Liver (tissue), 9 donors: ENCODE measurements around the gene CRMP1. TPM values are rescaled to one million over a fixed set of nuclear protein-coding genes. Genes with fewer than 3 reads are reported as not detected.

Source experiments
- DNase-seq: peaks from one replicate; pipeline ENCODE4 v3.0.0-alpha.2; 2017; ENCODE audit warnings: low spot score
- H3K27ac ChIP-seq, 2 donors: one replicate each; pipeline ENCODE4 v1.7.0; 2013; ENCODE audit warnings: inconsistent platforms in 2 of 2, low read length in 2 of 2, control low read depth in 1 of 2, low read depth in 1 of 2, mild to moderate bottlenecking in 1 of 2
- H3K27me3 ChIP-seq, 4 donors: one replicate each; pipeline versions ENCODE4 v1.6.1 to v1.7.0; 2013; ENCODE audit warnings: low read length in 3 of 4, inconsistent platforms in 1 of 4, mild to moderate bottlenecking in 1 of 4, moderate library complexity in 1 of 4; ENCODE audit not compliant: control insufficient read depth in 4 of 4, insufficient read depth in 4 of 4
- H3K36me3 ChIP-seq, 4 donors: one replicate each; pipeline versions ENCODE4 v1.6.1 to v1.7.0; 2013; ENCODE audit warnings: low read length in 3 of 4, mild to moderate bottlenecking in 3 of 4, low read depth in 1 of 4, moderate library complexity in 1 of 4; ENCODE audit not compliant: control insufficient read depth in 4 of 4, insufficient read depth in 3 of 4
- H3K4me1 ChIP-seq, 4 donors: one replicate each; pipeline versions ENCODE4 v1.6.1 to v1.7.0; 2013; ENCODE audit warnings: low read length in 3 of 4, mild to moderate bottlenecking in 3 of 4, moderate library complexity in 1 of 4; ENCODE audit not compliant: control insufficient read depth in 4 of 4, insufficient read depth in 4 of 4
- H3K4me3 ChIP-seq, 3 donors: one replicate each; pipeline versions ENCODE4 v1.6.1 to v1.7.0; 2013; ENCODE audit warnings: low read length in 3 of 3, control low read depth in 1 of 3, low read depth in 1 of 3, mild to moderate bottlenecking in 1 of 3
- H3K9ac ChIP-seq, 2 donors: one replicate each; pipeline ENCODE4 v1.7.0; 2013; ENCODE audit warnings: low read length in 2 of 2, mild to moderate bottlenecking in 2 of 2, moderate library complexity in 2 of 2, control low read depth in 1 of 2, low read depth in 1 of 2
- H3K9me3 ChIP-seq, 4 donors: one replicate each; pipeline versions ENCODE4 v1.6.1 to v1.7.0; 2013; ENCODE audit warnings: low read length in 3 of 4; ENCODE audit not compliant: control insufficient read depth in 4 of 4
- CTCF ChIP-seq: fragments of 150-350 bp; IDR thresholded peaks from 2 replicates; pipeline ENCODE4 v1.5.1; 2017; ENCODE audit warnings: improper control_type of control experiment, low read depth, low read length; ENCODE audit not compliant: missing input control
- EGR1 ChIP-seq, 2 donors: IDR thresholded peaks; 2 replicates each; pipeline ENCODE4 v1.6.1; 2016 to 2018; ENCODE audit warnings: antibody characterized with exemption in 2 of 2, low read depth in 2 of 2
- FOXA1 ChIP-seq: IDR thresholded peaks from 2 replicates; pipeline ENCODE4 v1.6.1; 2016; ENCODE audit warnings: antibody characterized with exemption
- FOXA2 ChIP-seq: IDR thresholded peaks from 2 replicates; pipeline ENCODE4 v1.6.1; 2016; ENCODE audit warnings: antibody characterized with exemption
- GABPA ChIP-seq, 2 donors: IDR thresholded peaks in 1 of 2; conservative IDR thresholded peaks in 1 of 2; 2 replicates each; pipeline ENCODE4 v1.6.1; 2016; ENCODE audit warnings: antibody characterized with exemption in 2 of 2, mild to moderate bottlenecking in 1 of 2, moderate library complexity in 1 of 2
- HNF4A ChIP-seq, 2 donors: conservative IDR thresholded peaks; 2 replicates each; pipeline ENCODE4 v1.6.1; 2016; ENCODE audit warnings: antibody characterized with exemption in 2 of 2, mild to moderate bottlenecking in 2 of 2
- HNF4G ChIP-seq: IDR thresholded peaks from 2 replicates; pipeline ENCODE4 v1.6.1; 2016; ENCODE audit warnings: antibody characterized with exemption
- JUND ChIP-seq, 2 donors: IDR thresholded peaks; 2 replicates each; pipeline ENCODE4 v1.6.1; 2016; ENCODE audit warnings: antibody characterized with exemption in 2 of 2
- MAX ChIP-seq: IDR thresholded peaks from 2 replicates; pipeline ENCODE4 v1.6.1; 2016; ENCODE audit warnings: antibody characterized with exemption
- NR2F2 ChIP-seq: IDR thresholded peaks from 2 replicates; pipeline ENCODE4 v1.6.1; 2016; ENCODE audit warnings: antibody characterized with exemption
- RAD21 ChIP-seq, 2 donors: IDR thresholded peaks; 2 replicates each; pipeline ENCODE4 v1.6.1; 2016; ENCODE audit warnings: antibody characterized with exemption in 2 of 2, mild to moderate bottlenecking in 2 of 2
- RXRA ChIP-seq, 2 donors: IDR thresholded peaks; 2 replicates each; pipeline ENCODE4 v1.6.1; 2017 to 2018; ENCODE audit warnings: antibody characterized with exemption in 2 of 2, mild to moderate bottlenecking in 1 of 2
- SP1 ChIP-seq: IDR thresholded peaks from 2 replicates; pipeline ENCODE4 v1.6.1; 2018; ENCODE audit warnings: antibody characterized with exemption, mild to moderate bottlenecking
- TAF1 ChIP-seq: conservative IDR thresholded peaks from 2 replicates; pipeline ENCODE4 v1.6.1; 2016; ENCODE audit warnings: antibody characterized with exemption, mild to moderate bottlenecking
- YY1 ChIP-seq: IDR thresholded peaks from 2 replicates; pipeline ENCODE4 v1.6.1; 2016; ENCODE audit warnings: antibody characterized with exemption, mild to moderate bottlenecking
- ZBTB33 ChIP-seq: IDR thresholded peaks from 2 replicates; pipeline ENCODE4 v1.6.1; 2016; ENCODE audit warnings: antibody characterized with exemption
- WGBS: extraction: QIAGEN DNeasy Blood & Tissue Kit; methylation state at CpG from one replicate; pipeline ENCODE4 v1.1.7; 2013; 5-methylcytosine and 5-hydroxymethylcytosine counted together
- polyA plus RNA-seq, 2 donors: library from polyadenylated mRNA; stranded (reverse) in 1 of 2; unstranded in 1 of 2; fragments of 200-250 nt in 1 of 2; fragments of >200 nt in 1 of 2; fragmentation: Nextera tagmentation in 1 of 2; extraction: Ambion mirVana in 1 of 2; gene quantifications; one replicate each; pipeline versions ENCODE4 v1.2.1 to v1.2.3, GENCODE V29; 2013 to 2015
- total RNA-seq, 2 donors: library from RNA; depleted of rRNA; stranded (reverse); fragments of >200 nt; gene quantifications; one replicate each; pipeline ENCODE4 v1.2.3, GENCODE V29; 2014
- TF ChIP-seq, protein P1 (sequence below): IDR thresholded peaks from 2 replicates; pipeline ENCODE4 v1.6.1; 2016; ENCODE audit warnings: antibody characterized with exemption
- TF ChIP-seq, protein P2 (sequence below): IDR thresholded peaks from 2 replicates; pipeline ENCODE4 v1.6.1; 2016; ENCODE audit warnings: antibody characterized with exemption, mild to moderate bottlenecking
- donor health status: healthy.
- donor health status: healthy.
- donor health status: healthy.
- donor health status: healthy.
- donor health status: healthy.

The CRMP1 gene
- total and polyA plus RNA-seq, 4 donors, result 0.06 to 0.42 (median 0.12) TPM

DNA sequence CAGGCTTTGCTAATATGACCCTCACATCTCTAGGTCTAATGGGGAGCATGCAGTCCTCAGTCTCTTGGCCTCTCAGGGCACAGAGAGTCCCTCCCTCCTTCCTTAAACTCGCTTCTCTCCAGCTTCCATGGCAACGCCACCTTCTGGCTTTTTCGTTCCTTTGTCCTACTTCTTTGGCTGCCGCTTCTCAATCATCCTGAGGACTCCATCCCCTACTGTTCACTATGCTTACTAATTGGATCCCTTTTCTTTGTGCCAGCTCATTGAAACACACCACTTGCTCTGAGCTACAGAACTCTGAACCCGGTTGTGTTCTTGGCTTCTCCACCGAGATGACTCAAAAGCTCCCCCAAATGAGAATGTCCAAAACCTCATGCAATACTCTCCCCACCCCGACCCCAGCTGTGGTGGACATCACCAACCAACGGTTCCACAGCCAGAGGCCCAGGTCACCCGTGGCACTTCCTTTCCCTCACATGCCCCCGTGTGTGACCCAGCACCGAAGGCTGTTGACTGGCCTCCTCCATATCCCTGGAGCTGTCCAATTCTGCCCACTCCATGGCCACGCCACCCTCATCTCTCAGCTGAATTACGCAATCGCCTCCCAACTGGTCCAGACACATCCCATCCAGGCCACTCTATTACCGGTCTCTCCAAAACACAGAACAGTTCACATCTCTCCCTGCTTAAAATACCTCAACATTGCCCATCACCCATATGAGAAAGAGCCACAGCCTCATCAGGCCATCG is 34.7 kb downstream of the CRMP1 start:
- Histone ChIP-seq H3K9me3 (no peaks in the 10 kb centered on the region), H3K4me1 (no peaks in the 10 kb centered on the region), H3K9ac (no peak overlapping the region), H3K4me3 (no peak overlapping the region), H3K27ac (no peak overlapping the region), H3K36me3 (no peaks in the 10 kb centered on the region), H3K27me3 (peaks cover 0 to 3% (median 1%) of the 10 kb centered on the region in 4 donors)
- DNase-seq, result no peak
- TF ChIP-seq ZBTB33 (no peak), CTCF (no peak), RXRA (IDR thresholded peaks at IDR 0.05) (no peak), HNF4A (conservative IDR thresholded peaks at IDR 0.05) (no peak), MAX (no peak), HNF4G (no peak), FOXA1 (no peak), GABPA (IDR thresholded peaks at IDR 0.05 in 1 of 2, conservative IDR thresholded peaks at IDR 0.05 in 1 of 2) (no peak), SP1 (no peak), TAF1 (no peak), FOXA2 (no peak), JUND (IDR thresholded peaks at IDR 0.05) (no peak), EGR1 (IDR thresholded peaks at IDR 0.05; ENCODE audit: low read depth in 2 of 2) (no peak), NR2F2 (no peak), RAD21 (IDR thresholded peaks at IDR 0.05) (no peak), YY1 (no peak)
- TF ChIP-seq, protein P1, sequence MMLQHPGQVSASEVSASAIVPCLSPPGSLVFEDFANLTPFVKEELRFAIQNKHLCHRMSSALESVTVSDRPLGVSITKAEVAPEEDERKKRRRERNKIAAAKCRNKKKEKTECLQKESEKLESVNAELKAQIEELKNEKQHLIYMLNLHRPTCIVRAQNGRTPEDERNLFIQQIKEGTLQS, result no peak
- TF ChIP-seq, protein P2, sequence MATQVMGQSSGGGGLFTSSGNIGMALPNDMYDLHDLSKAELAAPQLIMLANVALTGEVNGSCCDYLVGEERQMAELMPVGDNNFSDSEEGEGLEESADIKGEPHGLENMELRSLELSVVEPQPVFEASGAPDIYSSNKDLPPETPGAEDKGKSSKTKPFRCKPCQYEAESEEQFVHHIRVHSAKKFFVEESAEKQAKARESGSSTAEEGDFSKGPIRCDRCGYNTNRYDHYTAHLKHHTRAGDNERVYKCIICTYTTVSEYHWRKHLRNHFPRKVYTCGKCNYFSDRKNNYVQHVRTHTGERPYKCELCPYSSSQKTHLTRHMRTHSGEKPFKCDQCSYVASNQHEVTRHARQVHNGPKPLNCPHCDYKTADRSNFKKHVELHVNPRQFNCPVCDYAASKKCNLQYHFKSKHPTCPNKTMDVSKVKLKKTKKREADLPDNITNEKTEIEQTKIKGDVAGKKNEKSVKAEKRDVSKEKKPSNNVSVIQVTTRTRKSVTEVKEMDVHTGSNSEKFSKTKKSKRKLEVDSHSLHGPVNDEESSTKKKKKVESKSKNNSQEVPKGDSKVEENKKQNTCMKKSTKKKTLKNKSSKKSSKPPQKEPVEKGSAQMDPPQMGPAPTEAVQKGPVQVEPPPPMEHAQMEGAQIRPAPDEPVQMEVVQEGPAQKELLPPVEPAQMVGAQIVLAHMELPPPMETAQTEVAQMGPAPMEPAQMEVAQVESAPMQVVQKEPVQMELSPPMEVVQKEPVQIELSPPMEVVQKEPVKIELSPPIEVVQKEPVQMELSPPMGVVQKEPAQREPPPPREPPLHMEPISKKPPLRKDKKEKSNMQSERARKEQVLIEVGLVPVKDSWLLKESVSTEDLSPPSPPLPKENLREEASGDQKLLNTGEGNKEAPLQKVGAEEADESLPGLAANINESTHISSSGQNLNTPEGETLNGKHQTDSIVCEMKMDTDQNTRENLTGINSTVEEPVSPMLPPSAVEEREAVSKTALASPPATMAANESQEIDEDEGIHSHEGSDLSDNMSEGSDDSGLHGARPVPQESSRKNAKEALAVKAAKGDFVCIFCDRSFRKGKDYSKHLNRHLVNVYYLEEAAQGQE, result no peak
- 82% methylated on average over 16 of the region's 16 CpGs for WGBS
